Uterus (tissue), 2 donors: ENCODE data around the gene SLC25A53.

Source experiments
- POLR2A ChIP-seq, 2 donors: fragments of 450-650 bp; IDR thresholded peaks; one replicate each; pipeline ENCODE4 v1.6.1; 2016; ENCODE audit warnings: antibody characterized with exemption in 2 of 2, mild to moderate bottlenecking in 1 of 2, moderate library complexity in 1 of 2
- TF ChIP-seq, protein P1 (sequence below), 4 experiments: fragments of 200-600 bp in 2 of 4; fragments of 450-650 bp in 2 of 4; sonication (generic) in 2 of 4; IDR thresholded peaks; one replicate each; pipeline ENCODE4 v1.5.1; 2016 to 2019; ENCODE audit warnings: antibody characterized with exemption in 4 of 4, mild to moderate bottlenecking in 2 of 4, moderate library complexity in 1 of 4

DNA sequence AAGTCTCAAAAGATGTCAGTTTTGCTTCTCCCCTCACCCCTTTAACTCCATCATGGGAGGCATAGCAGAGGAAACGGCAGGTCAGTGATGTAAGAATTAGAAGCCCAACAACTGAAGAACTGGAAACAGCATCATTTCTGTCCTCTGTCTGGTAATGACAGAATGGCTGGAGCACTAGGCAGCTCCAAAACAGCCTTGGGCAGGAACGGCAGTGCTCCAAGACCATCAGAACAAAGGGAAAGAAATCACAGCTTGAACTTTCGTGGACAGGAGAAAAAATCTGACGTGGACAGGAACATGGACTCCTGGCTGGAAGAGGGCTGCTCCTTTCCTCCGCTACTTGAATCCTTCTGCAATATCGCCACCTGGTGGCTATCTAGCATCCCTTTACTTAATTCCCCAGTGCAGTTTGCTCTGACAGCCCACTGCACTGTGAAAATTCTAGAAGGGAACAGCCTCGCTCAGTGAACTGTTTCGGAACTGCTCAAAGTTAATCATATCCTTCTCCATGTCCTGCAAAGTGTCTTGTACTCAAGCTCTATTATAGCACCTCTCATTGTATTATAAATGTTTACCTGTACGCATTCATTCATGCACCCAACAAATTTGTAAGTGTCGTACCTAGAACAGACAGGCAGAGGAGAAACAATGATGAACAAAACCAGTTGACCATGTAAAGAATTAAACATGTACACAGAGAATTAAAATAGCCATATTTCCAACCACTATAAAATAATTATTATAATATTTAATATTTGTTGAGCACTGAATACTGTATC, 20.4 kb downstream of the SLC25A53 start:
- TF ChIP-seq, protein P1, sequence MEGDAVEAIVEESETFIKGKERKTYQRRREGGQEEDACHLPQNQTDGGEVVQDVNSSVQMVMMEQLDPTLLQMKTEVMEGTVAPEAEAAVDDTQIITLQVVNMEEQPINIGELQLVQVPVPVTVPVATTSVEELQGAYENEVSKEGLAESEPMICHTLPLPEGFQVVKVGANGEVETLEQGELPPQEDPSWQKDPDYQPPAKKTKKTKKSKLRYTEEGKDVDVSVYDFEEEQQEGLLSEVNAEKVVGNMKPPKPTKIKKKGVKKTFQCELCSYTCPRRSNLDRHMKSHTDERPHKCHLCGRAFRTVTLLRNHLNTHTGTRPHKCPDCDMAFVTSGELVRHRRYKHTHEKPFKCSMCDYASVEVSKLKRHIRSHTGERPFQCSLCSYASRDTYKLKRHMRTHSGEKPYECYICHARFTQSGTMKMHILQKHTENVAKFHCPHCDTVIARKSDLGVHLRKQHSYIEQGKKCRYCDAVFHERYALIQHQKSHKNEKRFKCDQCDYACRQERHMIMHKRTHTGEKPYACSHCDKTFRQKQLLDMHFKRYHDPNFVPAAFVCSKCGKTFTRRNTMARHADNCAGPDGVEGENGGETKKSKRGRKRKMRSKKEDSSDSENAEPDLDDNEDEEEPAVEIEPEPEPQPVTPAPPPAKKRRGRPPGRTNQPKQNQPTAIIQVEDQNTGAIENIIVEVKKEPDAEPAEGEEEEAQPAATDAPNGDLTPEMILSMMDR (IDR thresholded peaks at IDR 0.05), result peak; percentile 64 to 77 (median 73)
- no peak for TF ChIP-seq POLR2A (IDR thresholded peaks at IDR 0.05)
